Neural cell (in vitro differentiated cells): ENCODE measurements around the gene ISG20. TPM values are rescaled to one million over a fixed set of nuclear protein-coding genes. Genes with fewer than 3 reads are reported as not detected.

Source experiments
- H2AFZ ChIP-seq: fragments of 200-600, 300-800 bp; sonication (generic), shearing (Covaris generic); 2 replicates; pipeline ENCODE4 v1.6.0; 2014; ENCODE audit warnings: low read depth, mild to moderate bottlenecking, antibody characterized with exemption, low read length, moderate library complexity
- H3F3A ChIP-seq: fragments of 200-600 bp; shearing (Covaris generic); 2 replicates; pipeline ENCODE4 v1.6.1; 2016; ENCODE audit warnings: mild to moderate bottlenecking, moderate library complexity, mixed read lengths, antibody characterized with exemption, low read length; ENCODE audit not compliant: insufficient read depth, poor library complexity, severe bottlenecking
- H3K27ac ChIP-seq: fragments of 200-600, 300-800 bp; sonication (generic), shearing (Covaris generic); 2 replicates; pipeline ENCODE4 v1.5.1; 2014; ENCODE audit warnings: mild to moderate bottlenecking, low read length, moderate library complexity
- H3K27me3 ChIP-seq: fragments of 300-800, 200-600 bp; sonication (generic), shearing (Covaris generic); 2 replicates; pipeline ENCODE4 v1.6.0; 2014; ENCODE audit warnings: mild to moderate bottlenecking, low read depth, low read length, moderate library complexity; ENCODE audit not compliant: insufficient read depth
- H3K36me3 ChIP-seq: fragments of 300-800, 200-600 bp; sonication (generic), shearing (Covaris generic); 2 replicates; pipeline ENCODE4 v1.5.1; 2014; ENCODE audit warnings: mild to moderate bottlenecking, antibody characterized with exemption, low read length, moderate library complexity; ENCODE audit not compliant: insufficient read depth
- H3K4me2 ChIP-seq: fragments of 300-800, 200-600 bp; sonication (generic), shearing (Covaris generic); 2 replicates; pipeline ENCODE4 v1.6.0; 2014; ENCODE audit warnings: mild to moderate bottlenecking, low read length
- H3K4me3 ChIP-seq: fragments of 300-800, 200-600 bp; sonication (generic), shearing (Covaris generic); 2 replicates; pipeline ENCODE4 v1.5.1; 2014; ENCODE audit warnings: mild to moderate bottlenecking, low read length, moderate library complexity
- H3K79me2 ChIP-seq: fragments of 200-600 bp; shearing (Covaris generic); replicated peaks from 2 replicates; pipeline ENCODE4 v1.6.0; 2014; ENCODE audit warnings: mild to moderate bottlenecking, low read length, moderate library complexity; ENCODE audit not compliant: insufficient read depth
- H3K9ac ChIP-seq: fragments of 300-800, 200-600 bp; sonication (generic), shearing (Covaris generic); 2 replicates; pipeline ENCODE4 v1.6.1; 2016; ENCODE audit warnings: mild to moderate bottlenecking, low read length, mixed read lengths
- H3K9me2 ChIP-seq: fragments of 200-600 bp; shearing (Covaris generic); 2 replicates; pipeline ENCODE4 v1.6.1; 2016; ENCODE audit warnings: mild to moderate bottlenecking, low read length, mixed read lengths; ENCODE audit not compliant: insufficient read depth
- H3K9me3 ChIP-seq: fragments of 200-600, 300-800 bp; sonication (generic), shearing (Covaris generic); 2 replicates; pipeline ENCODE4 v1.6.1; 2016; ENCODE audit warnings: mild to moderate bottlenecking, mixed run types, low read length, moderate library complexity, mixed read lengths
- H4K20me1 ChIP-seq: fragments of 200-600 bp; shearing (Covaris generic); 2 replicates; pipeline ENCODE4 v1.6.1; 2016; ENCODE audit warnings: mild to moderate bottlenecking, mixed run types; ENCODE audit not compliant: insufficient read depth
- EP300 ChIP-seq: fragments of 450-650 bp; conservative IDR thresholded peaks from 2 replicates; pipeline ENCODE4 v1.6.1; 2014; ENCODE audit warnings: antibody characterized with exemption, mild to moderate bottlenecking, moderate library complexity; ENCODE audit not compliant: poor library complexity, severe bottlenecking
- EZH2 ChIP-seq: fragments of 200-600, 300-800 bp; shearing (Covaris generic), sonication (generic); IDR thresholded peaks from 2 replicates; pipeline ENCODE4 v1.6.1; 2014; ENCODE audit warnings: antibody characterized with exemption, low read length, borderline replicate concordance, mild to moderate bottlenecking; ENCODE audit not compliant: insufficient read depth, poor library complexity, severe bottlenecking
- POLR2AphosphoS5 ChIP-seq: IDR thresholded peaks from 2 replicates; pipeline ENCODE4 v1.6.1; 2012
- RAD21 ChIP-seq: fragments of 450-650 bp; conservative IDR thresholded peaks from 2 replicates; pipeline ENCODE4 v1.6.1; 2014; ENCODE audit warnings: antibody characterized with exemption, mild to moderate bottlenecking, moderate library complexity
- SMC3 ChIP-seq: fragments of 450-650 bp; conservative IDR thresholded peaks from 2 replicates; pipeline ENCODE4 v1.6.1; 2014; ENCODE audit warnings: antibody characterized with exemption, mild to moderate bottlenecking, moderate library complexity; ENCODE audit not compliant: poor library complexity
- TAF1 ChIP-seq: IDR thresholded peaks from 2 replicates; pipeline ENCODE4 v1.6.1; 2012; ENCODE audit warnings: low read depth
- polyA plus RNA-seq: library from polyadenylated mRNA; depleted of rRNA; stranded (reverse); fragments of >200 nt; gene quantifications from 2 replicates; pipeline ENCODE4 v1.2.3, GENCODE V29; 2014
- TF ChIP-seq, protein P1 (sequence below): fragments of 450-650 bp; IDR thresholded peaks from 2 replicates; pipeline ENCODE4 v1.5.1; 2014; ENCODE audit warnings: antibody characterized with exemption, mild to moderate bottlenecking, moderate library complexity; ENCODE audit not compliant: poor library complexity, severe bottlenecking
- TF ChIP-seq, protein P2 (sequence below): IDR thresholded peaks from 2 replicates; pipeline ENCODE4 v1.6.1; 2012; ENCODE audit warnings: borderline replicate concordance

Gene ISG20
- polyA plus RNA-seq, 1 donor from 2014 or later: 0.88 TPM

DNA sequence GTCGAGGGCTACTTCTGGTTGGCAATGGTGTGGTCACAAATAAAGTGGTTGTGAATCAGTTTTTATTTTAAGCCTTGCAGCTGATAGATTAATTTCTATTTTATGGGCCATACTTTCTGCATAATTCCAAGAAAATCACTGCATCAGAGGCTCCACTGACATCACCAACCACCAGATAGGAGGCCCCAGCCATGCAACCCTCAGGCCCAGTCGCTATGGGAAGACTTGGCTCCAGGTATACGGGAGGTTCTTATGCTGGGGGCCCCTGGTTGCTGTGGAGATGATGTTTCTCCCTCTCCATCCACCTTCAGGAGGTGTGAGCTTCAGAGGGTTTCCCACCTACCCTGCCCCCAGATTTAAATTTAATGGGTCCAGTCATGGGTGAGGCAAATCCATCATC, 57.4 kb downstream of the ISG20 start:
- H3F3A ChIP-seq: no peaks in the 10 kb centered on the region
- no peak overlapping the region for H2AFZ ChIP-seq
- H3K36me3 ChIP-seq: no peaks in the 10 kb centered on the region
- H3K27me3 ChIP-seq: no peaks in the 10 kb centered on the region
- no peaks in the 10 kb centered on the region for H3K79me2 ChIP-seq
- H3K9me2 ChIP-seq: no peaks in the 10 kb centered on the region
- H3K9ac ChIP-seq: no peak overlapping the region
- TF ChIP-seq SMC3 (no peak), EP300 (no peak), POLR2AphosphoS5 (no peak), RAD21 (no peak), TAF1 (no peak), EZH2 (no peak)
- TF ChIP-seq, protein P1, sequence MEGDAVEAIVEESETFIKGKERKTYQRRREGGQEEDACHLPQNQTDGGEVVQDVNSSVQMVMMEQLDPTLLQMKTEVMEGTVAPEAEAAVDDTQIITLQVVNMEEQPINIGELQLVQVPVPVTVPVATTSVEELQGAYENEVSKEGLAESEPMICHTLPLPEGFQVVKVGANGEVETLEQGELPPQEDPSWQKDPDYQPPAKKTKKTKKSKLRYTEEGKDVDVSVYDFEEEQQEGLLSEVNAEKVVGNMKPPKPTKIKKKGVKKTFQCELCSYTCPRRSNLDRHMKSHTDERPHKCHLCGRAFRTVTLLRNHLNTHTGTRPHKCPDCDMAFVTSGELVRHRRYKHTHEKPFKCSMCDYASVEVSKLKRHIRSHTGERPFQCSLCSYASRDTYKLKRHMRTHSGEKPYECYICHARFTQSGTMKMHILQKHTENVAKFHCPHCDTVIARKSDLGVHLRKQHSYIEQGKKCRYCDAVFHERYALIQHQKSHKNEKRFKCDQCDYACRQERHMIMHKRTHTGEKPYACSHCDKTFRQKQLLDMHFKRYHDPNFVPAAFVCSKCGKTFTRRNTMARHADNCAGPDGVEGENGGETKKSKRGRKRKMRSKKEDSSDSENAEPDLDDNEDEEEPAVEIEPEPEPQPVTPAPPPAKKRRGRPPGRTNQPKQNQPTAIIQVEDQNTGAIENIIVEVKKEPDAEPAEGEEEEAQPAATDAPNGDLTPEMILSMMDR: no peak
- TF ChIP-seq, protein P2, sequence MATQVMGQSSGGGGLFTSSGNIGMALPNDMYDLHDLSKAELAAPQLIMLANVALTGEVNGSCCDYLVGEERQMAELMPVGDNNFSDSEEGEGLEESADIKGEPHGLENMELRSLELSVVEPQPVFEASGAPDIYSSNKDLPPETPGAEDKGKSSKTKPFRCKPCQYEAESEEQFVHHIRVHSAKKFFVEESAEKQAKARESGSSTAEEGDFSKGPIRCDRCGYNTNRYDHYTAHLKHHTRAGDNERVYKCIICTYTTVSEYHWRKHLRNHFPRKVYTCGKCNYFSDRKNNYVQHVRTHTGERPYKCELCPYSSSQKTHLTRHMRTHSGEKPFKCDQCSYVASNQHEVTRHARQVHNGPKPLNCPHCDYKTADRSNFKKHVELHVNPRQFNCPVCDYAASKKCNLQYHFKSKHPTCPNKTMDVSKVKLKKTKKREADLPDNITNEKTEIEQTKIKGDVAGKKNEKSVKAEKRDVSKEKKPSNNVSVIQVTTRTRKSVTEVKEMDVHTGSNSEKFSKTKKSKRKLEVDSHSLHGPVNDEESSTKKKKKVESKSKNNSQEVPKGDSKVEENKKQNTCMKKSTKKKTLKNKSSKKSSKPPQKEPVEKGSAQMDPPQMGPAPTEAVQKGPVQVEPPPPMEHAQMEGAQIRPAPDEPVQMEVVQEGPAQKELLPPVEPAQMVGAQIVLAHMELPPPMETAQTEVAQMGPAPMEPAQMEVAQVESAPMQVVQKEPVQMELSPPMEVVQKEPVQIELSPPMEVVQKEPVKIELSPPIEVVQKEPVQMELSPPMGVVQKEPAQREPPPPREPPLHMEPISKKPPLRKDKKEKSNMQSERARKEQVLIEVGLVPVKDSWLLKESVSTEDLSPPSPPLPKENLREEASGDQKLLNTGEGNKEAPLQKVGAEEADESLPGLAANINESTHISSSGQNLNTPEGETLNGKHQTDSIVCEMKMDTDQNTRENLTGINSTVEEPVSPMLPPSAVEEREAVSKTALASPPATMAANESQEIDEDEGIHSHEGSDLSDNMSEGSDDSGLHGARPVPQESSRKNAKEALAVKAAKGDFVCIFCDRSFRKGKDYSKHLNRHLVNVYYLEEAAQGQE: no peak
- H3K4me2 ChIP-seq: no peak overlapping the region
- no peaks in the 10 kb centered on the region for H3K9me3 ChIP-seq
- H4K20me1 ChIP-seq: no peaks in the 10 kb centered on the region
- no peak overlapping the region for H3K4me3 ChIP-seq
- no peak overlapping the region for H3K27ac ChIP-seq

DNA sequence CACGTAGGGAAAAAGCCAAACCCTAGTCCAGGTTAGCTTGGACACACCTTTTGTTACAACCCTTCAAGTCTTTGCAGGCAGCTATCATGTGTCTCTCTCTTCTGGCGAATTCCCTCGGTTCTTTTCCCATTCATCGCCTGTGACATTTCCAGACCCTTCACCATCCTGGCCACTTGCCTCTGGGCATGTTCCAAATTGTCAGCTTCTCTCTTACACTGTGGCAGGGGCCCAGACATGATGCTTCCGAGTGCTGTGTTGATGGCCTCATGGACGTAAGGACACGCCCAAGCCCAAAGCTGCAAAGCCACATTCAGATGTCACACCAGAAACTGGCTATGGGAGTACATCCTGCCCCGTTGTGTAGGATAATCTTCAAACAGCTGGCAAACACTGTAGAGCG, 58.5 kb downstream of the ISG20 start:
- Histone ChIP-seq H2AFZ (no peak overlapping the region), H3K79me2 (no peaks in the 10 kb centered on the region), H3K27me3 (no peaks in the 10 kb centered on the region), H3K4me3 (no peak overlapping the region), H3K4me2 (no peak overlapping the region), H3K9ac (no peak overlapping the region), H4K20me1 (no peaks in the 10 kb centered on the region), H3K9me3 (no peaks in the 10 kb centered on the region), H3K36me3 (no peaks in the 10 kb centered on the region), H3K9me2 (no peaks in the 10 kb centered on the region), H3F3A (no peaks in the 10 kb centered on the region), H3K27ac (no peak overlapping the region)
- TF ChIP-seq, protein P2: no peak
- TF ChIP-seq TAF1: no peak
- no peak for TF ChIP-seq EZH2
- TF ChIP-seq, protein P1: no peak
- TF ChIP-seq POLR2AphosphoS5: no peak
- TF ChIP-seq SMC3: no peak
- no peak for TF ChIP-seq RAD21
